ENCODE data around the gene ADGRE2.

GRCh38 chr19:14715841-14716240 lies 62.5 kb downstream of the ADGRE2 start:
- TF ChIP-seq CTCF (conservative IDR thresholded peaks at IDR 0.05; ENCODE audit: low read depth in 2 of 2) = no peak
- TF ChIP-seq POLR2AphosphoS5 (IDR thresholded peaks at IDR 0.05; ENCODE audit: low read depth) = no peak
- no peak for TF ChIP-seq EZH2 (IDR thresholded peaks at IDR 0.05; ENCODE audit: low read depth, unreplicated experiment)
- TF ChIP-seq CREB1 (CRISPR knock-in tag; IDR thresholded peaks at IDR 0.05; ENCODE audit: low read depth) = no peak
- TF ChIP-seq EZH2phosphoT487 (IDR thresholded peaks at IDR 0.05; ENCODE audit: unreplicated experiment) = no peak
- no peak for TF ChIP-seq REST (IDR thresholded peaks at IDR 0.05; ENCODE audit: unreplicated experiment)

Data from GM23338 (cell line).